GM18907 (cell line): ENCODE results near the gene PTPRM.

Experiments used
- ATAC-seq: cut with Tn5 transposase; IDR thresholded peaks from one replicate; pipeline ENCODE4 v1.9.1; 2021; ENCODE audit warnings: mild to moderate bottlenecking, moderate library complexity; ENCODE audit not compliant: unreplicated experiment

PTPRM gene

GRCh38 chr18:7663366-7664312, 96.5 kb downstream of the PTPRM start:
- no peak for ATAC-seq

- no peak for ATAC-seq
These were observed 99.2 kb downstream of the PTPRM start for GRCh38 chr18:7666195-7666776.

GRCh38 chr18:7668392-7668791, 101.3 kb downstream of the PTPRM start:
- no peak for ATAC-seq

- no peak for ATAC-seq
These were observed 102.2 kb downstream of the PTPRM start for GRCh38 chr18:7669361-7669760.

GRCh38 chr18:7671105-7671504, 104.0 kb downstream of the PTPRM start:
- no peak for ATAC-seq

- no peak for ATAC-seq
These were observed 109.2 kb downstream of the PTPRM start for GRCh38 chr18:7676253-7676873.

- no peak for ATAC-seq
These were observed 109.9 kb downstream of the PTPRM start for GRCh38 chr18:7677001-7677400.

- no peak for ATAC-seq
These were observed 110.3 kb downstream of the PTPRM start for GRCh38 chr18:7677424-7677823.

GRCh38 chr18:7678389-7678788, 111.3 kb downstream of the PTPRM start:
- ATAC-seq: no peak

GRCh38 chr18:7678801-7679200, 111.7 kb downstream of the PTPRM start:
- ATAC-seq: no peak

- ATAC-seq: no peak
These were observed 114.2 kb downstream of the PTPRM start for GRCh38 chr18:7681298-7681697.

GRCh38 chr18:7682321-7682720, 115.2 kb downstream of the PTPRM start:
- ATAC-seq: no peak

- no peak for ATAC-seq
These were observed 116.6 kb downstream of the PTPRM start for GRCh38 chr18:7683753-7684152.

- no peak for ATAC-seq
These were observed 117.2 kb downstream of the PTPRM start for GRCh38 chr18:7684357-7684756.

GRCh38 chr18:7684966-7685365, 117.8 kb downstream of the PTPRM start:
- ATAC-seq: no peak

GRCh38 chr18:7686278-7686677, 119.2 kb downstream of the PTPRM start:
- ATAC-seq: no peak

- ATAC-seq: no peak
These were observed 121.5 kb downstream of the PTPRM start for GRCh38 chr18:7688580-7688979.

- no peak for ATAC-seq
These were observed 124.1 kb downstream of the PTPRM start for GRCh38 chr18:7691206-7691605.

GRCh38 chr18:7696780-7697179, 129.7 kb downstream of the PTPRM start:
- ATAC-seq: no peak

GRCh38 chr18:7697306-7697705, 130.2 kb downstream of the PTPRM start:
- no peak for ATAC-seq

- ATAC-seq: peak; percentile 85
These were observed 144.4 kb downstream of the PTPRM start for GRCh38 chr18:7711495-7711894.

GRCh38 chr18:7720395-7720794, 153.3 kb downstream of the PTPRM start:
- ATAC-seq: no peak
